Hepatocyte (in vitro differentiated cells): ENCODE data around the gene IQCH.

Source experiments
- EZH2 ChIP-seq: fragments of 200-600 bp; sonication (generic); IDR thresholded peaks from 2 replicates; pipeline ENCODE4 v1.6.1; 2016; ENCODE audit warnings: antibody characterized with exemption, mild to moderate bottlenecking, borderline replicate concordance
- EZH2phosphoT487 ChIP-seq: fragments of 200-600 bp; sonication (generic); IDR thresholded peaks from one replicate; pipeline ENCODE4 v1.6.1; 2018; ENCODE audit warnings: antibody characterized with exemption, mild to moderate bottlenecking, low read depth, moderate library complexity; ENCODE audit not compliant: unreplicated experiment, severe bottlenecking
- TF ChIP-seq, protein P1 (sequence below): fragments of 200-600 bp; sonication (generic); IDR thresholded peaks from 2 replicates; pipeline ENCODE4 v1.5.1; 2016; ENCODE audit warnings: antibody characterized with exemption, mild to moderate bottlenecking; ENCODE audit not compliant: poor library complexity

DNA sequence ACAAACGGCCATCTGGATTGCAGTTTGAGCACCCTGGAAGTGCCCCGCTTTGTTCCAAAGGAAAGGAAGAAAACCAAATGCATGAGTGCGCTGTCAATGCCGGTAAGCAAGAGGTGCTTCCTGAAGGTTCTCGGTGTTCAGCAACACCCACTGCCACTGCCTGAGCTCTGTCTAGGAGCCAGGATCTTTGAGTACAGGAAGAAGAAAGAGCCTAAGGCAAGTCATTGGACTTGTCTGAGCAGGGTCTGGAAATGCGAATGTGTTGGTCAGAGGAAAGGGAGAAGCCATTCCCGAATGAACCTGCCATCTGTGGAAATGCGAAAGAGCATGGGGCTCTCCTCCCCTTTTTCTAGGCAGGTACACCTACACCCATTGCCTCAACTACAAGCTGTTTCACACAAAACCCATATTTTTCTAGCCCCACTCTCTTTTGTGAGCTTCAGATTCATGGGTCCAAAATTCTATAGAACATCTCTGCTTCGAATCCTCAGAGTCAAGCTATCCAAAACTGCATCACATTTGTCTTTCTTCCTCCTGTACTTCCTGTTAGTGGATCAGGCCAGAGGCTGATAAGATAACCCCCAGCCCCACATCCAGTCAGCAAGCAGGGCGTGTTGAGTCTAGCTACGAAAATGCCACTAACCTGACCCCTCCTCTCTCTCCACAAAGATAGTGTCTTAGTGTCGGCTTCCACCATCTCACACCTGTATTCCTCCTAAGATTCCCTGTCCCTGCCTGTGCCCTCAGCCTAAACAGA is 210.8 kb downstream of the IQCH start:
- TF ChIP-seq, protein P1, sequence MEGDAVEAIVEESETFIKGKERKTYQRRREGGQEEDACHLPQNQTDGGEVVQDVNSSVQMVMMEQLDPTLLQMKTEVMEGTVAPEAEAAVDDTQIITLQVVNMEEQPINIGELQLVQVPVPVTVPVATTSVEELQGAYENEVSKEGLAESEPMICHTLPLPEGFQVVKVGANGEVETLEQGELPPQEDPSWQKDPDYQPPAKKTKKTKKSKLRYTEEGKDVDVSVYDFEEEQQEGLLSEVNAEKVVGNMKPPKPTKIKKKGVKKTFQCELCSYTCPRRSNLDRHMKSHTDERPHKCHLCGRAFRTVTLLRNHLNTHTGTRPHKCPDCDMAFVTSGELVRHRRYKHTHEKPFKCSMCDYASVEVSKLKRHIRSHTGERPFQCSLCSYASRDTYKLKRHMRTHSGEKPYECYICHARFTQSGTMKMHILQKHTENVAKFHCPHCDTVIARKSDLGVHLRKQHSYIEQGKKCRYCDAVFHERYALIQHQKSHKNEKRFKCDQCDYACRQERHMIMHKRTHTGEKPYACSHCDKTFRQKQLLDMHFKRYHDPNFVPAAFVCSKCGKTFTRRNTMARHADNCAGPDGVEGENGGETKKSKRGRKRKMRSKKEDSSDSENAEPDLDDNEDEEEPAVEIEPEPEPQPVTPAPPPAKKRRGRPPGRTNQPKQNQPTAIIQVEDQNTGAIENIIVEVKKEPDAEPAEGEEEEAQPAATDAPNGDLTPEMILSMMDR = no peak
- TF ChIP-seq EZH2 (no peak), EZH2phosphoT487 (no peak)
